NCI-H2227 treated with DMSO at 0.1 percent for 48 hours (cell line): ENCODE data around the gene ZSCAN2.
A peak's percentile ranks its signal among the peaks of the same experiment; 100 is the strongest.
"Not testable (repeated sequence)": the region's sequence is repeated elsewhere in the genome, so short reads cannot be mapped to it uniquely, and the experiment has no call there.

Experiments used
- DNase-seq: peaks from one replicate; lab custom pipeline; 2025; lab: John Stamatoyannopoulos, UW

Gene ZSCAN2

GRCh38 chr15:84600687-84601554 lies at the start of gene ZSCAN2:
ZSCAN2 (plus strand) TSS chr15:84601009; CDS start chr15:84603928, 2,919 bp downstream.
- DNase-seq = peak; percentile 89

GRCh38 chr15:84551624-84552023 lies 49.2 kb upstream of the ZSCAN2 start:
- DNase-seq = not testable (repeated sequence)

DNA sequence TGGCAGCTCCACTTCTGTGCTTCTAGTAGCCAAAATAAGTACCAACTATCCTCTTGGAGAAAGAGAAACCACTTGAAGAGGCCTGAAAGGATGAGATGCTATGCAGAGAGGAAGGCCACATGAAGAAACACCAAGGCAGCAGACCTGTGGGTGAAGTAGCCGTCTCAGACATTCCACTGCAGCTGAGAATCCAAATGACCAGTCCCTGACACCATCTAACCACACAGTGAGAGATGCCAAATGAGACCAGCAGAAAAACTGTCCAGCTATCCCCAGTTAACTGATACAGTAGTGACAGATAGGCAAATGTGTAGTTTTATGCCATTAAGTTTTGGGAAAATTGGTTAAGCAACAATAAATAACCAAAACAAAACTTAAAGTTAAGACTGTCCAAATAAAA lies 47.9 kb upstream of the ZSCAN2 start:
- no peak for DNase-seq

- DNase-seq = not testable (repeated sequence)
These were observed 44.1 kb upstream of the ZSCAN2 start for GRCh38 chr15:84556690-84557089.

- not testable (repeated sequence) for DNase-seq
These were observed 32.8 kb upstream of the ZSCAN2 start for GRCh38 chr15:84568021-84568420.

- DNase-seq = no peak
These were observed 30.6 kb upstream of the ZSCAN2 start for GRCh38 chr15:84570164-84570735.

GRCh38 chr15:84572231-84572630 lies 28.6 kb upstream of the ZSCAN2 start:
- no peak for DNase-seq

DNA sequence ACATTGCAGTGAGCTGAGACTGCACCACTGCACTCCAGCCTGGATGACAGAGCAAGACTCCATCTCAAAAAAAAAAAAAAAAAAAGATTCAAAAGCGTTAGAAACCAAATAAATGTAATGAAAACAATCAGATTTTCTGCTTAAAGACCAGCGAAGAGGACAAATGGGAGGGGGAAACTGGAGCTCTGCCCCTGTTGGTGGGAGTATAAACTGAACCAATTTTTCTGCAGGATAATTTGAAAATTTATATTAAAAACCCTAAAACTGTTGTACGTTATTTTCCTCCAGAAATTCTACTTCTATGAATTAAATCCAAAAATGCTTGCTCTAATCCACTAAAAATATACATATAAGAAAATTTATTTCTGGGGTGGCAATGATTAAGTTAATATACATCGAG lies 25.3 kb upstream of the ZSCAN2 start:
- DNase-seq = no peak

DNA sequence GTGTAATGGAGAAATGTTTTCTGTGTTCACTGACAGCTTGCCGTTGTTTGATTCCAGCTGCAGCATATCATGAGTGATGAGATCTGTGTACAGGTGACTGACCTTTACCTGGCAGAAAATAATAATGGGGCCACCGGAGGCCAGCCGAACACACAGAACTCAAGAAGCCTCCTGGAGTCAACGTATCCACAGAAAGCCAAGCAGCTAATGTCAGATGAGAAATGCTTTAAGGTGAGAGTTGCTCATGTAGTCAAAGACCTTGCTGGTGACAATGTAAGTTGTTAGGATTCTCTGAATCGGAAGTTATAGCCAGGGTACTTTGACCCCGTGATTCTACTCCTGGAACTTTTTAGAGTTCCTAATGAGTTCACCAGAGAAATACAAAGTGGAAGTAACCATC lies 22.9 kb upstream of the ZSCAN2 start:
- not testable (repeated sequence) for DNase-seq

GRCh38 chr15:84579261-84579721 lies 21.5 kb upstream of the ZSCAN2 start:
- DNase-seq = not testable (repeated sequence)

DNA sequence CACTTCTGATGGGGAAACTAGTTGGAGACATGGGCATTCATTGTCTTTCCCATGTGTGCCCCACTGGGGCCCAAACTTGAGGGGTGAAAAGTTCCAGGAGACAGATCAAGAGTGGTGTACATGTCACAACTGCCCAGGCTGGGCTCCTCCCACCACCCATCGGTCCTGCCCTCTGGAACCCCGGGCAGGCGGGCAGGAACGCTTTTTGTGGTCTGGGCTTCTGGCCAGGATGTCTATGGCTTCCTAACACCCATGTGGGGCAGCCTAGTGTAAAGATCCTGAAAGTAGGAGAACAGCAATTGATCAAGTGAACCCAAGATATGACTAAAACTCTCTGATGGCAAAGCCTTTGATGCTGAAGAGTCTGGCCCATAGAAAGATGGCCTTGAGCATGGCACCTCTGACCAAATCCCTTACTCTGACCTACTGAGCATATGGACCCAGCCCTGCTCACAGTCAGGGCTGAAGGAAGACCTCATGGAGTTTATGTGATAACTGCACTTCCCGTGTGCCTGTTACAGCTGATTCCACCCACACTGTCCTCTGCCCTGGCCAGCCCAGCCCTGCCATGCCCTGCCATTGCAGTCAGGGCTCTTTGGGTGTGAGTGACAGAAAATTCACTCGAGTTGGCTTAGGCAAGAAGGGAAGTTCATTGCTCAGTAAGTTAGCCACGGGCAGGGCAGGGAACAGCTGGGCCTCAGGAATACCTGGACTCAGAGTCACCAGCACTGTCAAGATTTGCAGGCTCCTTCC lies 19.0 kb upstream of the ZSCAN2 start:
- not testable (repeated sequence) for DNase-seq

GRCh38 chr15:84582583-84583157 lies 18.1 kb upstream of the ZSCAN2 start:
- DNase-seq = no peak

- DNase-seq = not testable (repeated sequence)
These were observed 16.9 kb upstream of the ZSCAN2 start for GRCh38 chr15:84583921-84584320.

- no peak for DNase-seq
These were observed 14.1 kb upstream of the ZSCAN2 start for GRCh38 chr15:84586696-84587095.

GRCh38 chr15:84588053-84588874 lies 12.5 kb upstream of the ZSCAN2 start:
- peak; percentile 59 for DNase-seq

DNA sequence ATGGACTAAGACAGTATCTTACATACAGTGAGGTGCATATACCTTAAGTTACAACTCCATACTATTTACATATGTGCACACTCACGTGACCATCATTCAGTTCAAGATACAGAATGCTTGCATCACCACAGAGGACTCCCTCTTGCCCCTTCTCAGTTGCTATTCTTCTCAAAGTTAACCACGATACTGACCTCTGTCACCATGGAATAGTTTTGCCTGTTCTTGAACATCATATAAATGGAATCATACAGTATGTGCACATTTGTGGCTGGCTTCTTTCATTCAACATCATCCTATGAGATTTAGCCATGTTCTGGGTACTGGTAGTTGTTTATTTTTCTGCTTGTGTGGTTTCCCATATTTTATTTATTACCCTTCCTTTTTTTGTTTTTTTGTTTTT lies 10.4 kb upstream of the ZSCAN2 start:
- DNase-seq = no peak

GRCh38 chr15:84591815-84592214 lies 9.0 kb upstream of the ZSCAN2 start:
- no peak for DNase-seq

GRCh38 chr15:84594617-84595290 lies 6.1 kb upstream of the ZSCAN2 start:
- DNase-seq = no peak

DNA sequence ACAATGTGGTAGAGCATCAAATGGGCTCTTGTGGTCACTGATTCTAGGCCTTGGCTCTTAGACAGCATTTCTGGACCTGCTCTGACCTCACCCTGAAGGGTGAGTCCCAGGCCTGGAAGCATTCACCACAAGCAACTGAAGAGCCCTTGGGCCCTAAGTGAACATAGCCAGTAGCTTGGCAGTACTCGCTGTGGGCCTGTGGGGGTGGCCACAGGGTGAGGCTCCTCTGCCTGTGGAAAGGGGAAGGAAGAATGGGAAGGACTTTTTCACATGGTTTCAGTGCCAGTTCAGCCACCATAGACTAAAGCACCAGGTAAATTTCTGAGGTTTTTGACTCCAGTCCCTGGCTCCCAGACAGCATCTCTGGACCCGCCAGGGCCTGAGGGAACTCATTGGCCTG lies 5.1 kb upstream of the ZSCAN2 start:
- DNase-seq = no peak

DNA sequence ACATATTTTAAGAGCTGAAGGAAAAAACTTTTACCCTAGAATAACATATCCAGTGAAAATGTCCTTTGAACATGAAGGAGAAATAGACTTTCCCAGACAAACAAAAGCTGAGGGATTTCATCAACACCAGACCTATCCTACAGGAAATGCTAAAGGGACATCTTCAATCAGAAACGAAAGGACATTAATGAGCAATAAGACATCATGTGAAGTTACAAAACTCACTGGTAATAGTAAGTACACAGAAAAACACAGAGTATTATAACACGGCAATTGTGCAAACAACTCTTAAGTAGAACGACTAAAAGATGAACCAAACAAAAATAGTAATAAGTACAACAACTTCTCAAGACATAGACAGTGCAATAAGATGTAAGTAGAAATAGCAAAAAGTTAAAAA lies 3.5 kb upstream of the ZSCAN2 start:
- DNase-seq = no peak

DNA sequence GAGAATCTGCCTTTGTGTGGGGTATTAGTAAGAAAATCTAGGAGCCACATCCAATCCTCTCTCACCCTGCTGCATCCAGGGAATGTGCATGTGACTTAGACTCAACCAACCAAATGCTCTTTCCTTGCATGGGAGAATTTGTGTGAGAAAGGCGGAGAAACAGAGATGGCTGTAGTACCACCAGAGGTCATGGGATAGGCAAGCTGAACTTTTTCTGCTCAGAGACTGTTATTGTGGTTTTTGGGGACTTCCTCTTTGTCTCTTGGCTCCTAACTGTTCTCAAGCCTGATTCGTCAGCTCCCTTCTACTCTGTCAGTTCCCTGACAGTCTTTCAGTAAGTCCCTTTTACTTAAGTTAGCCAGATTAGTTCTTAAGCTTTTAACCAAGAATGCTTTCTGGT lies 2.6 kb upstream of the ZSCAN2 start:
- DNase-seq = no peak
